Neuronal stem cell (in vitro differentiated cells): ENCODE measurements around the gene KIAA0930.

Source experiments
- DNase-seq: peaks from one replicate; pipeline ENCODE4 v3.0.0-alpha.2; 2013; ENCODE audit warnings: low spot score
- H2AFZ ChIP-seq: one replicate; pipeline ENCODE4 v1.6.1; 2013; ENCODE audit warnings: mild to moderate bottlenecking, low read length, inconsistent platforms
- H2AK5ac ChIP-seq: 2 replicates; pipeline ENCODE4 v1.6.1; 2013; ENCODE audit warnings: low read depth, mild to moderate bottlenecking, inconsistent platforms, low read length, moderate library complexity, mixed read lengths
- H2BK120ac ChIP-seq: 2 replicates; pipeline ENCODE4 v1.6.1; 2013; ENCODE audit warnings: low read depth, mild to moderate bottlenecking, inconsistent platforms, low read length, moderate library complexity, mixed read lengths
- H2BK12ac ChIP-seq: one replicate; pipeline ENCODE4 v1.6.1; 2013; ENCODE audit warnings: low read length, inconsistent platforms
- H2BK15ac ChIP-seq: 2 replicates; pipeline ENCODE4 v1.6.1; 2013; ENCODE audit warnings: mild to moderate bottlenecking, low read length, inconsistent platforms, mixed read lengths
- H2BK5ac ChIP-seq: one replicate; pipeline ENCODE4 v1.6.1; 2013; ENCODE audit warnings: inconsistent platforms, mild to moderate bottlenecking, low read length, moderate library complexity
- H3K14ac ChIP-seq: one replicate; pipeline ENCODE4 v1.6.1; 2013; ENCODE audit warnings: low read length, inconsistent platforms
- H3K18ac ChIP-seq: 2 replicates; pipeline ENCODE4 v1.6.1; 2013; ENCODE audit warnings: low read length, inconsistent platforms
- H3K23ac ChIP-seq: 2 replicates; pipeline ENCODE4 v1.6.1; 2013; ENCODE audit warnings: low read depth, mild to moderate bottlenecking, mixed read lengths, low read length, inconsistent platforms; ENCODE audit not compliant: poor library complexity
- H3K27ac ChIP-seq: replicated peaks from 3 replicates; pipeline ENCODE4 v1.5.1; 2013; ENCODE audit warnings: low read length, inconsistent platforms
- H3K27me3 ChIP-seq, 3 experiments: 2 replicates each; pipeline ENCODE4 v1.6.1; 2013; ENCODE audit warnings: low read length in 3 of 3, mild to moderate bottlenecking in 2 of 3, inconsistent platforms in 1 of 3, low read depth in 1 of 3, mixed read lengths in 1 of 3, moderate library complexity in 1 of 3; ENCODE audit not compliant: control insufficient read depth in 3 of 3, insufficient read depth in 3 of 3
- H3K36me3 ChIP-seq, 2 donors: replicated peaks in 1 of 2; 2 replicates each; pipeline ENCODE4 v1.6.1; 2013; ENCODE audit warnings: low read length in 2 of 2; ENCODE audit not compliant: control insufficient read depth in 2 of 2, insufficient read depth in 2 of 2
- H3K4ac ChIP-seq: 2 replicates; pipeline ENCODE4 v1.6.1; 2013; ENCODE audit warnings: inconsistent platforms, mild to moderate bottlenecking, low read length, moderate library complexity
- H3K4me1 ChIP-seq, 2 donors: 1 replicate in 1 of 2; 2 replicates in 1 of 2; pipeline ENCODE4 v1.6.1; 2013; ENCODE audit warnings: low read length in 2 of 2, low read depth in 1 of 2; ENCODE audit not compliant: control insufficient read depth in 2 of 2, insufficient read depth in 1 of 2
- H3K4me2 ChIP-seq: one replicate; pipeline ENCODE4 v1.6.1; 2013; ENCODE audit warnings: mild to moderate bottlenecking, low read length, inconsistent platforms; ENCODE audit not compliant: insufficient read depth, poor library complexity, severe bottlenecking
- H3K4me3 ChIP-seq, 2 donors: 2 replicates each; pipeline ENCODE4 v1.5.1; 2013; ENCODE audit warnings: low read length in 2 of 2, mild to moderate bottlenecking in 2 of 2, inconsistent platforms in 1 of 2, moderate library complexity in 1 of 2
- H3K79me1 ChIP-seq: one replicate; pipeline ENCODE4 v1.6.1; 2013; ENCODE audit warnings: low read depth, mild to moderate bottlenecking, inconsistent platforms, low read length, moderate library complexity
- H3K9ac ChIP-seq: one replicate; pipeline ENCODE4 v1.6.1; 2013; ENCODE audit warnings: mild to moderate bottlenecking, low read depth, low read length, inconsistent platforms; ENCODE audit not compliant: poor library complexity
- H3K9me3 ChIP-seq, 2 donors: replicated peaks in 1 of 2; 2 replicates each; pipeline versions ENCODE3 to v1.6.1; 2013; ENCODE audit warnings: low read length in 2 of 2, mild to moderate bottlenecking in 2 of 2, inconsistent platforms in 1 of 2, low read depth in 1 of 2, mixed read lengths in 1 of 2, moderate library complexity in 1 of 2; ENCODE audit not compliant: control insufficient read depth in 2 of 2, insufficient read depth in 1 of 2
- H4K8ac ChIP-seq: one replicate; pipeline ENCODE4 v1.6.1; 2013; ENCODE audit warnings: low read depth, mild to moderate bottlenecking, inconsistent platforms, low read length, moderate library complexity
- H4K91ac ChIP-seq: one replicate; pipeline ENCODE4 v1.6.1; 2013; ENCODE audit warnings: low read length, low read depth, mild to moderate bottlenecking, inconsistent platforms; ENCODE audit not compliant: poor library complexity
- WGBS, 2 donors: extraction: QIAGEN DNeasy Blood & Tissue Kit; methylation state at CpG; one replicate each; pipeline ENCODE4 v1.1.7; 2013; ENCODE audit warnings: missing lambda C conversion rate in 2 of 2, mixed read lengths in 1 of 2; ENCODE audit not compliant: insufficient read length in 2 of 2, insufficient replicate concordance in 1 of 2; ENCODE audit errors: extremely low coverage in 2 of 2; 5-methylcytosine and 5-hydroxymethylcytosine counted together

Gene KIAA0930

GRCh38 chr22:45163451-45164269 lies 77.0 kb downstream of the KIAA0930 start, which contains the start of gene NUP50:
TSS of gene NUP50 (plus strand) at chr22:45163925. CDS start at chr22:45168178, 4,253 bp downstream.
- no peak within 1 kb of the TSS for H4K91ac ChIP-seq
- peaks cover 3 to 33% of the 10 kb centered on the region in 2 donors for H3K36me3 ChIP-seq
- H3K14ac ChIP-seq, result no peak within 1 kb of the TSS
- no peaks in the 10 kb centered on the region for H3K9me3 ChIP-seq
- H2BK12ac ChIP-seq, result peak within 1 kb of the TSS; percentile 86
- peak within 1 kb of the TSS; percentile 95 for H3K9ac ChIP-seq
- peaks cover 4 to 6% of the 10 kb centered on the region in 2 donors for H3K4me1 ChIP-seq
- H3K23ac ChIP-seq, result peak within 1 kb of the TSS; percentile 98
- H3K27me3 ChIP-seq, result no peaks in the 10 kb centered on the region
- peak within 1 kb of the TSS; percentile 33 for H2BK120ac ChIP-seq
- H2BK15ac ChIP-seq, result peak within 1 kb of the TSS; percentile 83
- peaks cover 1% of the 10 kb centered on the region for H3K79me1 ChIP-seq
- no peak within 1 kb of the TSS for H4K8ac ChIP-seq
- peak within 1 kb of the TSS; percentile 99 for H2AFZ ChIP-seq
- peak within 1 kb of the TSS; percentile 71 for H3K27ac ChIP-seq
- peak within 1 kb of the TSS; percentile 98 for H3K18ac ChIP-seq
- H3K4me2 ChIP-seq, result peak within 1 kb of the TSS; percentile 98
- peak within 1 kb of the TSS; percentile 28 for H2AK5ac ChIP-seq
- no CpG with 5 or more reads among the region's 100 CpGs for WGBS, 2 donors
- H2BK5ac ChIP-seq, result peak within 1 kb of the TSS; percentile 83
- DNase-seq, result peak; percentile 98
- H3K4ac ChIP-seq, result no peak within 1 kb of the TSS
- peak within 1 kb of the TSS; percentile 94 to 95 for H3K4me3 ChIP-seq

DNA sequence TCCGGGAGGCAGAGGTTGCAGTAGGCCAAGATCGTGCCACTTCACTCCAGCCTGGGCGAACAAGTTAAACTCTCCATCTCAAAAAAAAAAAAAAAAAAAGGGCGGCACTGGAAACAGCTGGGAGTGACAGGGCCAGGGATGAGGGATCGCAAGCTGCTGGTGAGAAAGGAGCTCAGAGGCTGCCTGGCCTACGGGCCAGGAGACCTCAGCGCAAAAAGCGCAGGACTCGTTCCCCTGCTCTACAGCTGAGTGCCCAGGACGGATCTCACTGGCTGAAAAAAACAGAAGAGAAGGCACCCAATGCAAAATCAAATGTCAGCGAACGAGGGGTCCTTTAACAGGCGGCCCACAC lies 77.6 kb downstream of the KIAA0930 start:
- Histone ChIP-seq H3K4me3 (peak overlapping the region; percentile 94 to 95), H2BK5ac (peak overlapping the region; percentile 83), H3K23ac (peak overlapping the region; percentile 98), H2BK15ac (peak overlapping the region; percentile 83), H3K27me3 (no peaks in the 10 kb centered on the region), H3K9me3 (no peaks in the 10 kb centered on the region), H2BK120ac (no peak overlapping the region), H2AFZ (peak overlapping the region; percentile 99), H3K4me2 (peak overlapping the region; percentile 98), H4K8ac (no peak overlapping the region), H3K14ac (no peak overlapping the region), H3K4me1 (peaks cover 4 to 6% of the 10 kb centered on the region in 2 donors), H3K4ac (no peak overlapping the region), H3K27ac (peak overlapping the region; percentile 68), H2AK5ac (no peak overlapping the region), H4K91ac (no peak overlapping the region), H3K79me1 (peaks cover 1% of the 10 kb centered on the region), H3K36me3 (peaks cover 0 to 32% of the 10 kb centered on the region in 2 donors), H3K9ac (peak overlapping the region; percentile 95), H3K18ac (peak overlapping the region; percentile 98), H2BK12ac (no peak overlapping the region)
- no CpG with 5 or more reads among the region's 13 CpGs for WGBS, 2 donors
- no peak for DNase-seq

DNA sequence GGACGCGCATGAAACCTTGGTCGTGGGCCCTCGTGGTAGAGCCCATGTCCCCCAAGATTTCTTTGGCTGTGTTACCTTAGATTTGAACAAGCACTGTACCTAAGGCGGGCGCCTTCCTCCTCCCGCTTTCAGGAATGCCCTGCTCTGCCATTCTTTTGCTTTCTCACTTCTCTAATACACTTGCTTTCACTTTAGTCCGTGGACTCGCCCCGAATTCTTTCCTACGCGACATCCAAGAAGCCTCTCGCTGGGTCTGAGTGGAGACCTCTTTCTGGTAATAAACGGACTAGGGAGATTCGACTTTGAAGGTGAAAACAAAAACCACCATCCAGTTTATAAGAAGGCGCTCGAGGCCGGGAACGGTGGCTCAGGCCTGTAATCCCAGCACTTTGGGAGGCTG lies 78.2 kb downstream of the KIAA0930 start:
- H3K4me1 ChIP-seq, result peaks cover 4 to 6% of the 10 kb centered on the region in 2 donors
- peaks cover 1% of the 10 kb centered on the region for H3K79me1 ChIP-seq
- H2BK12ac ChIP-seq, result no peak overlapping the region
- H3K4me3 ChIP-seq, result peak overlapping the region in 1 of 2 donors; percentile 95
- H3K4me2 ChIP-seq, result peak overlapping the region; percentile 98
- H2AFZ ChIP-seq, result peak overlapping the region; percentile 99
- no peak overlapping the region for H2BK5ac ChIP-seq
- no peak overlapping the region for H4K91ac ChIP-seq
- no peak overlapping the region for H2AK5ac ChIP-seq
- no peak overlapping the region for H3K27ac ChIP-seq
- no peak overlapping the region for H3K4ac ChIP-seq
- no peak overlapping the region for H2BK120ac ChIP-seq
- H3K27me3 ChIP-seq, result no peaks in the 10 kb centered on the region
- H3K9ac ChIP-seq, result no peak overlapping the region
- no peak for DNase-seq
- H4K8ac ChIP-seq, result no peak overlapping the region
- no peak overlapping the region for H3K14ac ChIP-seq
- no CpG with 5 or more reads among the region's 19 CpGs for WGBS, 2 donors
- no peak overlapping the region for H3K18ac ChIP-seq
- H2BK15ac ChIP-seq, result no peak overlapping the region
- peaks cover 2 to 32% of the 10 kb centered on the region in 2 donors for H3K36me3 ChIP-seq
- no peaks in the 10 kb centered on the region for H3K9me3 ChIP-seq
- no peak overlapping the region for H3K23ac ChIP-seq

DNA sequence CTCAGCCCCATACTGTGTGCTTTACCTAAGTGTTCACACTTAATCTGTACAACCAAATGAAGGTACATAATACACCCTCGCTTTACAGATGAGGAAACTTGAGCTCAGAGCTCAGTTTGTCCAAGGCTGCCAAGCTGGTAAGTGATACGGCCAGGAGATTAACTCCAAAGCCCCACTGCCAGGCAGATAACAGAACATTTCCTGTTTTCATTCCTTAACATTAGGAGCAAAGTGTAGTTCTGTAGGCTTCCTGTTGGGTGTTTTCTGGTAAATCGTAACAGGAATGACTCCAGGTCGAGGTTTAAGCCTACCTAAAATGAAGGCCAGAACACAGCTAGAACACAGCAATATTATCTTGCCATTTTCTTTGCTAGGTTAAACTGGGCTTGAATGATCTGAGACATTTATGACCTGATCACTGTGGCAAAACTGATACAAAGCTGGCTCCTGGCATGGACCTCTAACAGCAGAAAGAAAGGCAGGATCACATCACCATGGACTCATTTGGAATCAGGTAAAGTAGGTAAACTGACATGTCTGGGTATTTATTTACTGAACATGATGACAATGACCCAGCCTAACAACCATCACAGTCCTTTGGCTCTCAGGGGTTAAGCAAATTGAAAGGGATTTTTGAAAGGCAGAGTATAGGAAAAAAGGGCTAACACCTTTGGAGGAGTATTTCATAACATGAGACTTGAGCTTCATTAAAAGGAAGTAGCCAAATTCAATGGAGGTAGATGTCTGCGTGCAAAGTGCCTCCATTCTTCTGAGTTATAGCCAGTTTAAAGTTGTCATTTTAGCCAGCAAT lies 80.8 kb downstream of the KIAA0930 start:
- H2AK5ac ChIP-seq, result no peak overlapping the region
- H3K36me3 ChIP-seq, result peaks cover 4 to 27% of the 10 kb centered on the region in 2 donors
- no peak overlapping the region for H3K4me2 ChIP-seq
- DNase-seq, result no peak
- H3K4me1 ChIP-seq, result peaks cover 0 to 4% of the 10 kb centered on the region in 2 donors
- no peak overlapping the region for H3K23ac ChIP-seq
- H3K27me3 ChIP-seq, result no peaks in the 10 kb centered on the region
- no peaks in the 10 kb centered on the region for H3K9me3 ChIP-seq
- H2AFZ ChIP-seq, result no peak overlapping the region
- H2BK12ac ChIP-seq, result no peak overlapping the region
- no peak overlapping the region for H3K4ac ChIP-seq
- peaks cover 1% of the 10 kb centered on the region for H3K79me1 ChIP-seq
- WGBS, 2 donors, result no CpG with 5 or more reads among the region's 5 CpGs
- no peak overlapping the region for H2BK15ac ChIP-seq
- no peak overlapping the region for H4K91ac ChIP-seq
- H2BK120ac ChIP-seq, result no peak overlapping the region
- no peak overlapping the region for H3K18ac ChIP-seq
- no peak overlapping the region for H3K27ac ChIP-seq
- H2BK5ac ChIP-seq, result no peak overlapping the region
- no peak overlapping the region for H3K14ac ChIP-seq
- no peak overlapping the region for H3K9ac ChIP-seq
- H4K8ac ChIP-seq, result no peak overlapping the region
- H3K4me3 ChIP-seq, result no peak overlapping the region
